Fibroblast of lung (primary cell): ENCODE measurements around the gene MYL10.

ENCODE experiments used
- CTCF ChIP-seq, 2 donors: IDR thresholded peaks in 1 of 2; conservative IDR thresholded peaks in 1 of 2; 1 replicate in 1 of 2; 2 replicates in 1 of 2; pipeline ENCODE4 v1.5.1; 2011 to 2012; ENCODE audit warnings: low read length in 2 of 2, control low read depth in 1 of 2, inconsistent platforms in 1 of 2, low read depth in 1 of 2, mild to moderate bottlenecking in 1 of 2
- EZH2 ChIP-seq: IDR thresholded peaks from 2 replicates; pipeline ENCODE4 v1.5.1; 2012; ENCODE audit warnings: low read length, control low read depth, mild to moderate bottlenecking; ENCODE audit errors: missing control alignments

- TF ChIP-seq CTCF (conservative IDR thresholded peaks at IDR 0.05 in 1 of 2, IDR thresholded peaks at IDR 0.05 in 1 of 2; ENCODE audit: low read depth in 1 of 2, low read length in 2 of 2) (no peak), EZH2 (no peak)
These were observed 38.8 kb upstream of the MYL10 start for GRCh38 chr7:101667920-101668319.
